Panc1 (cell line): ENCODE results near the gene PCDHGC5. TPM values are rescaled to one million over a fixed set of nuclear protein-coding genes. Genes with fewer than 3 reads are reported as not detected.

Source experiments
- ATAC-seq: fragments of 200-7000 bp; cut with Tn5 transposase; 2 replicates; pipeline ENCODE4 v1.9.1; 2020; ENCODE audit warnings: mild to moderate bottlenecking, moderate library complexity
- BruUV-seq: library from RNA; stranded (reverse); fragments of 400-500 nt; replicated peaks from 2 replicates; lab custom pipeline; 2021; lab: Mats Ljungman, UMichigan
- CTCF ChIA-PET: fragments of 300-600 bp; sonication (Branson Sonifier 250); formaldehyde crosslinking; loops from one replicate; lab custom pipeline; 2022; ENCODE audit warnings: antibody characterized with exemption; lab: Charles Lee
- POLR2A ChIA-PET: fragments of 300-600 bp; sonication (Branson Sonifier 250); formaldehyde crosslinking; loops from one replicate; lab custom pipeline; 2022; ENCODE audit warnings: antibody characterized with exemption; lab: Charles Lee
- DNase-seq: peaks from one replicate; pipeline ENCODE4 v3.0.0-alpha.2; 2010; ENCODE audit warnings: low read depth, low spot score
- H3K27ac ChIP-seq: 2 replicates; pipeline ENCODE4 v1.5.1; 2011; ENCODE audit warnings: mild to moderate bottlenecking, low read length, inconsistent platforms
- H3K27me3 ChIP-seq: fragments of 200-500 bp; sonication (Bioruptor generic); 2 replicates; pipeline ENCODE4 v1.6.0; 2014; ENCODE audit warnings: low read length, inconsistent platforms; ENCODE audit not compliant: control insufficient read depth, insufficient read depth
- H3K36me3 ChIP-seq: fragments of 200-500 bp; sonication (Bioruptor generic); 2 replicates; pipeline ENCODE4 v1.5.1; 2014; ENCODE audit warnings: inconsistent platforms, mild to moderate bottlenecking, low read length, moderate library complexity; ENCODE audit not compliant: control insufficient read depth, insufficient read depth
- H3K4me1 ChIP-seq: 2 replicates; pipeline ENCODE4 v1.5.1; 2011; ENCODE audit warnings: inconsistent platforms, mild to moderate bottlenecking, low read length, moderate library complexity; ENCODE audit not compliant: control insufficient read depth, insufficient read depth
- H3K4me3 ChIP-seq, 2 experiments: 2 replicates each; pipeline ENCODE4 v1.5.1; 2011 to 2012; ENCODE audit warnings: low read depth in 2 of 2, low read length in 2 of 2, mild to moderate bottlenecking in 2 of 2, inconsistent platforms in 1 of 2, moderate library complexity in 1 of 2
- H3K9me3 ChIP-seq: fragments of 200-500 bp; sonication (Bioruptor generic); 2 replicates; pipeline ENCODE4 v1.5.1; 2014; ENCODE audit warnings: low read depth, mild to moderate bottlenecking, inconsistent platforms, low read length, moderate library complexity; ENCODE audit not compliant: control insufficient read depth, insufficient read depth
- POLR2AphosphoS5 ChIP-seq: IDR thresholded peaks from 2 replicates; pipeline ENCODE4 v1.6.1; 2012; ENCODE audit warnings: mild to moderate bottlenecking, low read depth, low read length, moderate library complexity
- SIN3A ChIP-seq: IDR thresholded peaks from 2 replicates; pipeline ENCODE4 v1.6.1; 2012; ENCODE audit warnings: low read depth, mild to moderate bottlenecking, low read length, moderate library complexity, borderline replicate concordance; ENCODE audit not compliant: insufficient read depth
- TCF7L2 ChIP-seq: IDR thresholded peaks from 2 replicates; pipeline ENCODE4 v1.6.1; 2011; ENCODE audit warnings: mild to moderate bottlenecking, low read depth, low read length, inconsistent platforms
- in situ Hi-C: cut with HindIII; loops from 2 replicates; pipeline ENCODE4 v1.10.0; 2016; ENCODE audit warnings: low sequenced_read_pairs, low pct_unique_long_range_greater_than_20kb
- intact Hi-C: fragments of 100-400 bp; cut with micrococcal nuclease; formaldehyde crosslinking; loops from one replicate; pipeline ENCODE4 v1.10.0; 2022; ENCODE audit not compliant: unreplicated experiment
- total RNA-seq: library from RNA; stranded (reverse); gene quantifications from one replicate; pipeline ENCODE4 v1.2.1, GENCODE V29; 2021; ENCODE audit not compliant: unreplicated experiment
- TF ChIP-seq, protein P1 (sequence below), 2 experiments: IDR thresholded peaks; 2 replicates each; pipeline ENCODE4 v1.6.1; 2011 to 2012; ENCODE audit warnings: low read depth in 2 of 2, control low read depth in 1 of 2, low read length in 1 of 2, mild to moderate bottlenecking in 1 of 2, moderate library complexity in 1 of 2; ENCODE audit not compliant: insufficient read depth in 1 of 2
- TF ChIP-seq, protein P2 (sequence below): fragments of 450-650 bp; IDR thresholded peaks from 2 replicates; pipeline ENCODE4 v1.5.1; 2017; ENCODE audit warnings: mild to moderate bottlenecking

Gene PCDHGC5
- total RNA-seq, 1 experiment from 2014 or later: 0.36 TPM

DNA sequence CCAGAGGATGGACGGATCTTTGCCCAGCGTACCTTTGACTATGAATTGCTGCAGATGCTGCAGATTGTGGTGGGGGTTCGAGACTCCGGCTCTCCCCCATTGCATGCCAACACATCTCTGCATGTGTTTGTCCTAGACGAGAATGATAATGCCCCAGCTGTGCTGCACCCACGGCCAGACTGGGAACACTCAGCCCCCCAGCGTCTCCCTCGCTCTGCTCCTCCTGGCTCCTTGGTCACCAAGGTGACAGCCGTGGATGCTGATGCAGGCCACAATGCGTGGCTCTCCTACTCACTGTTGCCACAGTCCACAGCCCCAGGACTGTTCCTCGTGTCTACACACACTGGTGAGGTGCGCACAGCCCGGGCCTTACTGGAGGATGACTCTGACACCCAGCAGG lies 1.9 kb downstream of the PCDHGC5 start:
- TF ChIP-seq SIN3A (no peak), TCF7L2 (no peak)
- TF ChIP-seq, protein P1, sequence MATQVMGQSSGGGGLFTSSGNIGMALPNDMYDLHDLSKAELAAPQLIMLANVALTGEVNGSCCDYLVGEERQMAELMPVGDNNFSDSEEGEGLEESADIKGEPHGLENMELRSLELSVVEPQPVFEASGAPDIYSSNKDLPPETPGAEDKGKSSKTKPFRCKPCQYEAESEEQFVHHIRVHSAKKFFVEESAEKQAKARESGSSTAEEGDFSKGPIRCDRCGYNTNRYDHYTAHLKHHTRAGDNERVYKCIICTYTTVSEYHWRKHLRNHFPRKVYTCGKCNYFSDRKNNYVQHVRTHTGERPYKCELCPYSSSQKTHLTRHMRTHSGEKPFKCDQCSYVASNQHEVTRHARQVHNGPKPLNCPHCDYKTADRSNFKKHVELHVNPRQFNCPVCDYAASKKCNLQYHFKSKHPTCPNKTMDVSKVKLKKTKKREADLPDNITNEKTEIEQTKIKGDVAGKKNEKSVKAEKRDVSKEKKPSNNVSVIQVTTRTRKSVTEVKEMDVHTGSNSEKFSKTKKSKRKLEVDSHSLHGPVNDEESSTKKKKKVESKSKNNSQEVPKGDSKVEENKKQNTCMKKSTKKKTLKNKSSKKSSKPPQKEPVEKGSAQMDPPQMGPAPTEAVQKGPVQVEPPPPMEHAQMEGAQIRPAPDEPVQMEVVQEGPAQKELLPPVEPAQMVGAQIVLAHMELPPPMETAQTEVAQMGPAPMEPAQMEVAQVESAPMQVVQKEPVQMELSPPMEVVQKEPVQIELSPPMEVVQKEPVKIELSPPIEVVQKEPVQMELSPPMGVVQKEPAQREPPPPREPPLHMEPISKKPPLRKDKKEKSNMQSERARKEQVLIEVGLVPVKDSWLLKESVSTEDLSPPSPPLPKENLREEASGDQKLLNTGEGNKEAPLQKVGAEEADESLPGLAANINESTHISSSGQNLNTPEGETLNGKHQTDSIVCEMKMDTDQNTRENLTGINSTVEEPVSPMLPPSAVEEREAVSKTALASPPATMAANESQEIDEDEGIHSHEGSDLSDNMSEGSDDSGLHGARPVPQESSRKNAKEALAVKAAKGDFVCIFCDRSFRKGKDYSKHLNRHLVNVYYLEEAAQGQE (IDR thresholded peaks at IDR 0.05; ENCODE audit: insufficient read depth in 1 of 2, low read depth in 2 of 2, low read length in 1 of 2): no peak
- TF ChIP-seq, protein P2, sequence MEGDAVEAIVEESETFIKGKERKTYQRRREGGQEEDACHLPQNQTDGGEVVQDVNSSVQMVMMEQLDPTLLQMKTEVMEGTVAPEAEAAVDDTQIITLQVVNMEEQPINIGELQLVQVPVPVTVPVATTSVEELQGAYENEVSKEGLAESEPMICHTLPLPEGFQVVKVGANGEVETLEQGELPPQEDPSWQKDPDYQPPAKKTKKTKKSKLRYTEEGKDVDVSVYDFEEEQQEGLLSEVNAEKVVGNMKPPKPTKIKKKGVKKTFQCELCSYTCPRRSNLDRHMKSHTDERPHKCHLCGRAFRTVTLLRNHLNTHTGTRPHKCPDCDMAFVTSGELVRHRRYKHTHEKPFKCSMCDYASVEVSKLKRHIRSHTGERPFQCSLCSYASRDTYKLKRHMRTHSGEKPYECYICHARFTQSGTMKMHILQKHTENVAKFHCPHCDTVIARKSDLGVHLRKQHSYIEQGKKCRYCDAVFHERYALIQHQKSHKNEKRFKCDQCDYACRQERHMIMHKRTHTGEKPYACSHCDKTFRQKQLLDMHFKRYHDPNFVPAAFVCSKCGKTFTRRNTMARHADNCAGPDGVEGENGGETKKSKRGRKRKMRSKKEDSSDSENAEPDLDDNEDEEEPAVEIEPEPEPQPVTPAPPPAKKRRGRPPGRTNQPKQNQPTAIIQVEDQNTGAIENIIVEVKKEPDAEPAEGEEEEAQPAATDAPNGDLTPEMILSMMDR: no peak
- Histone ChIP-seq H3K4me3 (no peak overlapping the region), H3K27me3 (no peaks in the 10 kb centered on the region), H3K4me1 (no peaks in the 10 kb centered on the region; the same call in 1 of the 2 replicates), H3K27ac (no peak overlapping the region), H3K9me3 (no peaks in the 10 kb centered on the region), H3K36me3 (no peaks in the 10 kb centered on the region)
- BruUV-seq: no TSS peak
- DNase-seq: no peak
- ChIA-PET POLR2A (no interaction called here), CTCF (no interaction called here)
- intact Hi-C loops (no loop called here), in situ Hi-C loops (no loop called here)
- no peak for ATAC-seq

DNA sequence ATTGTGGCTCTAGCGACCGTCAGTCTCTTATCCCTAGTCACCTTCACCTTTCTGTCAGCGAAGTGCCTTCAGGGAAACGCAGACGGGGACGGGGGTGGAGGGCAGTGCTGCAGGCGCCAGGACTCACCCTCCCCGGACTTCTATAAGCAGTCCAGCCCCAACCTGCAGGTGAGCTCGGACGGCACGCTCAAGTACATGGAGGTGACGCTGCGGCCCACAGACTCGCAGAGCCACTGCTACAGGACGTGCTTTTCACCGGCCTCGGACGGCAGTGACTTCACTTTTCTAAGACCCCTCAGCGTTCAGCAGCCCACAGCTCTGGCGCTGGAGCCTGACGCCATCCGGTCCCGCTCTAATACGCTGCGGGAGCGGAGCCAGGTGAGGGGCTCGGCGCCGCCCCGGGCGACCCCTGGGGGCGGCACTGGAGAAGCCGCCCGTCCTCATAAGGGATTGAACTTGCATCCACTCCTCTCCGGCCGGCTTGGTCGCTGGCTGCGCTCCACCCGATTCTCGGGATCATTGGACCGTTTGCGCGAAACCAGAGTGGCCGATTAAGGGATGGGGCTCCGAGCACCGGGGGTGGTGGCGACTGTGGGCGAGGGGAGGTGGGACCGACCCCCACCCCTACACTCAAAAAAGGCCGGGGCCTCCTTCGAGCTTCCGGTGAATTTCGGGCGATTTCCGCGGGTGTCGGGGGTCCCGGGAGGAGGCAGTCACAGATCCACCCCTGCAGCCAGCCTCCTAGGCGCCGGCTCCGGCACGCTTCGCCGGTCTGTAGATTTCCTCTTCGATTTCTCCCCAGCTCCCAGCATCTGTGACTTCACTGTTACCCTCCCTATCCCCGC lies 2.7 kb downstream of the PCDHGC5 start:
- in situ Hi-C loops: no loop called here
- H3K9me3 ChIP-seq: no peaks in the 10 kb centered on the region
- no TSS peak for BruUV-seq
- no peak overlapping the region for H3K4me3 ChIP-seq
- H3K27me3 ChIP-seq: no peaks in the 10 kb centered on the region
- TF ChIP-seq, protein P2: no peak
- no peak for TF ChIP-seq POLR2AphosphoS5
- TF ChIP-seq SIN3A: no peak
- TF ChIP-seq TCF7L2: no peak
- TF ChIP-seq, protein P1 (IDR thresholded peaks at IDR 0.05; ENCODE audit: insufficient read depth in 1 of 2, low read depth in 2 of 2, low read length in 1 of 2): no peak
- DNase-seq (no peak), ATAC-seq (no peak)
- ChIA-PET POLR2A (no interaction called here), CTCF (no interaction called here)
- no peaks in the 10 kb centered on the region for H3K36me3 ChIP-seq
- H3K4me1 ChIP-seq: no peaks in the 10 kb centered on the region; the same call in 1 of the 2 replicates
- H3K27ac ChIP-seq: no peak overlapping the region
- intact Hi-C loops: no loop called here
